Measurements from ENCODE around the gene VWA3A.

GRCh38 chr16:22139732-22140131 lies 47.4 kb downstream of the VWA3A start:
- TF ChIP-seq CTCF (IDR thresholded peaks at IDR 0.05) (no peak), POLR2AphosphoS5 (IDR thresholded peaks at IDR 0.05) (no peak), POLR2A (IDR thresholded peaks at IDR 0.05) (no peak)

Data from breast epithelium (tissue), 3 donors.